Stomach (tissue), 4 donors: ENCODE data around the gene SPAG17.

Experiments used
- CTCF ChIP-seq, 7 experiments: fragments of 450-650 bp in 4 of 7; fragments of 200-600 bp in 3 of 7; sonication (generic) in 3 of 7; IDR thresholded peaks; one replicate each; pipeline ENCODE4 v1.5.1; 2016 to 2019; ENCODE audit warnings: antibody characterized with exemption in 7 of 7, control low read depth in 2 of 7, mild to moderate bottlenecking in 1 of 7
- EP300 ChIP-seq: sonication (generic); formaldehyde crosslinking; IDR thresholded peaks from one replicate; pipeline ENCODE4 v1.6.1; 2017; ENCODE audit warnings: antibody characterized with exemption
- POLR2A ChIP-seq, 4 donors: fragments of 450-650 bp; IDR thresholded peaks; one replicate each; pipeline ENCODE4 v1.6.1; 2016; ENCODE audit warnings: antibody characterized with exemption in 4 of 4, control low read depth in 2 of 4, mild to moderate bottlenecking in 1 of 4, moderate library complexity in 1 of 4
- POLR2AphosphoS5 ChIP-seq, 3 donors: sonication (generic); formaldehyde crosslinking; IDR thresholded peaks; one replicate each; pipeline ENCODE4 v1.6.1; 2016; ENCODE audit warnings: antibody characterized with exemption in 3 of 3

- TF ChIP-seq POLR2AphosphoS5 (IDR thresholded peaks at IDR 0.05) (no peak), POLR2A (IDR thresholded peaks at IDR 0.05) (no peak), CTCF (IDR thresholded peaks at IDR 0.05) (no peak), EP300 (no peak)
These were observed 199.8 kb downstream of the SPAG17 start for GRCh38 chr1:117985239-117985638.
